ENCODE results near the gene SPA17. TPM values are rescaled to one million over a fixed set of nuclear protein-coding genes. Genes with fewer than 3 reads are reported as not detected.

The SPA17 gene
- total RNA-seq, 4 donors from 2014 or later = 0.88 to 3.6 (median 1.1) TPM; not detected in 1

- no peaks in the 10 kb centered on the region for H3K27me3 ChIP-seq
Observed at GRCh38 chr11:124717786-124718651, 44.3 kb downstream of the SPA17 start.

GRCh38 chr11:124718801-124719200 lies 45.1 kb downstream of the SPA17 start:
- Histone ChIP-seq H3K4me1 (peaks cover 0 to 12% (median 6%) of the 10 kb centered on the region in 4 donors), H3K4me3 (no peak overlapping the region), H3K27ac (no peak overlapping the region), H3K9me3 (no peaks in the 10 kb centered on the region), H3K27me3 (no peaks in the 10 kb centered on the region), H3K36me3 (no peaks in the 10 kb centered on the region)
- no peak for TF ChIP-seq POLR2A (IDR thresholded peaks at IDR 0.05)
- no peak for TF ChIP-seq CTCF (IDR thresholded peaks at IDR 0.05)
- no peak for DNase-seq

More at GRCh38 chr11:124717786-124718651, 44.3 kb downstream of the SPA17 start:
- no peaks in the 10 kb centered on the region for H3K9me3 ChIP-seq
- no peak for DNase-seq
- H3K4me3 ChIP-seq = peak overlapping the region; percentile 10 to 48 (median 34)
- no peak for TF ChIP-seq POLR2A (IDR thresholded peaks at IDR 0.05)
- TF ChIP-seq CTCF (IDR thresholded peaks at IDR 0.05) = no peak
- H3K4me1 ChIP-seq = peaks cover 0 to 12% (median 6%) of the 10 kb centered on the region in 4 donors
- H3K36me3 ChIP-seq = no peaks in the 10 kb centered on the region
- peak overlapping the region in 1 of 4 donors; percentile 19 for H3K27ac ChIP-seq

- no peaks in the 10 kb centered on the region for H3K9me3 ChIP-seq
- no peak for DNase-seq
- H3K27ac ChIP-seq = no peak overlapping the region
- no peaks in the 10 kb centered on the region for H3K27me3 ChIP-seq
- H3K4me3 ChIP-seq = no peak overlapping the region
- H3K36me3 ChIP-seq = no peaks in the 10 kb centered on the region
- H3K4me1 ChIP-seq = peaks cover 0 to 12% (median 6%) of the 10 kb centered on the region in 4 donors
- no peak for TF ChIP-seq POLR2A (IDR thresholded peaks at IDR 0.05)
- TF ChIP-seq CTCF (IDR thresholded peaks at IDR 0.05) = no peak
Observed at GRCh38 chr11:124719534-124719933, 45.8 kb downstream of the SPA17 start.

- DNase-seq = no peak
- Histone ChIP-seq H3K27ac (no peak overlapping the region), H3K4me3 (no peak overlapping the region), H3K27me3 (no peaks in the 10 kb centered on the region), H3K36me3 (no peaks in the 10 kb centered on the region), H3K9me3 (no peaks in the 10 kb centered on the region), H3K4me1 (peaks cover 3 to 21% (median 7%) of the 10 kb centered on the region in 4 donors)
- TF ChIP-seq POLR2A (IDR thresholded peaks at IDR 0.05) = no peak
- TF ChIP-seq CTCF (IDR thresholded peaks at IDR 0.05) = no peak
Observed at GRCh38 chr11:124722176-124722575, 48.5 kb downstream of the SPA17 start.

GRCh38 chr11:124724979-124725718 lies 51.4 kb downstream of the SPA17 start:
- Histone ChIP-seq H3K27me3 (no peaks in the 10 kb centered on the region), H3K4me1 (peaks cover 0 to 10% (median 2%) of the 10 kb centered on the region in 4 donors), H3K36me3 (no peaks in the 10 kb centered on the region), H3K9me3 (no peaks in the 10 kb centered on the region), H3K27ac (peak overlapping the region in 1 of 4 donors; percentile 22), H3K4me3 (peak overlapping the region in 2 of 4 donors; percentile 21 to 28)
- peak in 1 of 3 donors; percentile 55 for DNase-seq
- no peak for TF ChIP-seq POLR2A (IDR thresholded peaks at IDR 0.05)
- no peak for TF ChIP-seq CTCF (IDR thresholded peaks at IDR 0.05)
